ENCODE measurements around the gene PTRH1. TPM values are rescaled to one million over a fixed set of nuclear protein-coding genes. Genes with fewer than 3 reads are reported as not detected.

PTRH1 gene
- total RNA-seq, 1 experiment from 2014 or later: 21.8 TPM

DNA sequence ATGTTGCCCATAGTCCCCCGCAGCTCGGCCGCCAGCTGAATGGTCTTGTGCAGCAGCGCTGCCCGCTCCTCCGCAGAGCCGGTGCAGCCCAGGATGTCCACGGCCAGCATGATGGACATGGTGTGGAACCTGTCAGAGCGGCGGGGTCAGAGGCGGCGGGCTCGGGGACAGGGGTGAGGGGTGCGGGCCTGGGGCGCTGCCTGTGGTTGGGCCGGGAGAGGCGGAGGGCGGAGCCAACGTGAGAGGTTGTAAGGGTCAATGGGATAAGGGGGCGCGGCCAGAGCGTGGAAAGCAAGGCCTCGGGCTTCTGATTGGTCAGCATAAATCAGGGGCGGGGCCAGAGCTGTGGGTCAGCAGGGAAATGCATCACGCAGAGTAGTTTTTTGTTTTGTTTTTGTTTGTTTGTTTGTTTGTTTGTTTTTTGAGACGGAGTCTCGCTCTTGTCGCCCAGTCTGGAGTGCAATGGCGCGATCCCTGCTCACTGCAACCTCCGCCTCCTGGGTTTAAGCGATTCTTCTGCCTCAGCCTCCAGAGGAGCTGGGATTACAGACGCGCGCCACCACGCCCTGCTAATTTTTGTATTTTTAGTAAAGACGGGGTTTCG, 26.5 kb upstream of the PTRH1 start:
- Histone ChIP-seq H3K36me3 (ENCODE audit: control insufficient read depth in 1 of 2, insufficient read depth in 2 of 2, low read length in 2 of 2) (no peaks in the 10 kb centered on the region), H3K9ac (ENCODE audit: low read length) (no peak overlapping the region), H3K27ac (ENCODE audit: low read depth, low read length) (no peak overlapping the region), H3K4me2 (ENCODE audit: low read length) (0 out of 2 replicates have a peak overlapping the region, but pooled peaks have one; percentile 73), H3K9me2 (ENCODE audit: insufficient read depth) (no peaks in the 10 kb centered on the region), H3K4me3 (replicated peaks in 1 of 2; ENCODE audit: low read depth in 1 of 2, low read length in 2 of 2) (no peak overlapping the region), H3K79me2 (ENCODE audit: insufficient read depth, low read length) (no peaks in the 10 kb centered on the region), H2AFZ (ENCODE audit: low read depth, low read length, poor library complexity, severe bottlenecking) (no peak overlapping the region), H3K27me3 (ENCODE audit: insufficient read depth, low read length) (no peaks in the 10 kb centered on the region), H4K20me1 (ENCODE audit: insufficient read depth) (no peaks in the 10 kb centered on the region), H3K9me3 (ENCODE audit: control insufficient read depth in 1 of 2, insufficient read depth in 1 of 2, low read depth in 1 of 2, low read length in 2 of 2) (no peaks in the 10 kb centered on the region), H3K4me1 (ENCODE audit: control insufficient read depth in 1 of 2, insufficient read depth in 2 of 2, low read length in 2 of 2) (peaks cover 14 to 28% of the 10 kb centered on the region in 2 experiments)
- DNase-seq (ENCODE audit: low read depth, low spot score) (peak; percentile 18), ATAC-seq (peak; percentile 57)
- no TSS peak for BruUV-seq (replicated peaks)
- intact Hi-C loops (cut with micrococcal nuclease): no loop called here
- TF ChIP-seq EZH2phosphoT487 (IDR thresholded peaks at IDR 0.05; ENCODE audit: borderline replicate concordance): no peak
- TF ChIP-seq ELF1 (IDR thresholded peaks at IDR 0.05; ENCODE audit: borderline replicate concordance, low read depth): no peak
- ChIA-PET POLR2A (no interaction called here), CTCF (no interaction called here), RAD21 (ENCODE audit: low non-redundant PET in 1 of 2, low total read pairs in 2 of 2, uncharacterized antibody in 2 of 2, unreplicated experiment in 2 of 2) (no interaction called here)

DNA sequence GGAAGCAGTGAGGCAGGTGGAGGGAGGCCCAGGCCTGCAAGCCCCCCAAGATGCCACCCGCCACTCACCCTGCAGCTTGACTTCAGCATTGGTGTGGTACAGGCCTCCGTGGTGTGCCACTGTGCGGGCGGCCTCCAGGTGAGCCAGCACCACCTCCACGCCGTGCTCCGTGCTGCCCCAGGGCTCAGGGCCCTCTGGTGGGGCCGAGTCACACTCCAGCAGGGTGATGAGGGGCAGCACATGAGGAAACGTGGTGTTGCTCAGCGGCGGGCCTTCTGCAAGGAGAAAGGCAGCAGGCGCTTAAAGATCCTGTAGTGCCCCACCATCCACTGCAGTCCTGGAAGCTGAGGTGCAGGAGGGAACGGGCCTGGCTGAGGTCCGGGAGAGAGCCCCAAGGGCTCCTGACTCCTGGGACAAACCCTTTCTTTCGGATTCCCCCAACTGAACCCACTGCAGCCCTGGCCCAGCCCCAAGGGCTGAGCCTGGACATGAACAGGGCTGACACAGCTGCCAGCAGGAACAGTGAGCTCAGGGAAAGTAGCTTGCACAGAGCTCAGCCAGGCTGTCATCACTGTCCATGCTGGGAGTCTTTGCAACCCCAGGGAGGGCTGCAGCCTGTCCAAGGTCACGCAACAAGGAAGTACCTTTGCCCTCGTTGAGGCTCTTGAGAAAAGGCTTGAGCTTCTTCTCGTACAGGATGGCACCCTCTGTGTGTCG, 24.3 kb upstream of the PTRH1 start:
- Histone ChIP-seq H3K9ac (ENCODE audit: low read length) (0 out of 2 replicates have a peak overlapping the region, but pooled peaks have one; percentile 46), H3K4me2 (ENCODE audit: low read length) (peak overlapping the region; percentile 73; the same call in 1 of the 2 replicates), H3K9me2 (ENCODE audit: insufficient read depth) (no peaks in the 10 kb centered on the region), H3K27ac (ENCODE audit: low read depth, low read length) (peak overlapping the region; percentile 39), H2AFZ (ENCODE audit: low read depth, low read length, poor library complexity, severe bottlenecking) (no peak overlapping the region), H3K36me3 (ENCODE audit: control insufficient read depth in 1 of 2, insufficient read depth in 2 of 2, low read length in 2 of 2) (no peaks in the 10 kb centered on the region), H3K4me3 (replicated peaks in 1 of 2; ENCODE audit: low read depth in 1 of 2, low read length in 2 of 2) (no peak overlapping the region), H4K20me1 (ENCODE audit: insufficient read depth) (no peaks in the 10 kb centered on the region), H3K4me1 (ENCODE audit: control insufficient read depth in 1 of 2, insufficient read depth in 2 of 2, low read length in 2 of 2) (peaks cover 18 to 37% of the 10 kb centered on the region in 2 experiments), H3K79me2 (ENCODE audit: insufficient read depth, low read length) (no peaks in the 10 kb centered on the region), H3K9me3 (ENCODE audit: control insufficient read depth in 1 of 2, insufficient read depth in 1 of 2, low read depth in 1 of 2, low read length in 2 of 2) (no peaks in the 10 kb centered on the region), H3K27me3 (ENCODE audit: insufficient read depth, low read length) (no peaks in the 10 kb centered on the region)
- BruUV-seq (replicated peaks): no TSS peak
- intact Hi-C loops (cut with micrococcal nuclease): no loop called here
- ChIA-PET CTCF (interaction anchor here (1.2 to 1.7 kb wide), 3 partner anchors 31 to 182 kb away, joined by 3 to 8 read pairs (median 7); no protein-coding TSS in a partner anchor), RAD21 (ENCODE audit: low non-redundant PET in 1 of 2, low total read pairs in 2 of 2, uncharacterized antibody in 2 of 2, unreplicated experiment in 2 of 2) (no interaction called here), POLR2A (interaction anchor here (1.0 kb wide), 1 partner anchor 41 kb away, joined by 4 read pairs; no protein-coding TSS in a partner anchor)
- DNase-seq (ENCODE audit: low read depth, low spot score) (no peak), ATAC-seq (no peak)
- TF ChIP-seq ZNF274 (IDR thresholded peaks at IDR 0.05; ENCODE audit: low read depth, low read length) (no peak), FOSL1 (IDR thresholded peaks at IDR 0.05; ENCODE audit: low read depth) (no peak), EGR1 (IDR thresholded peaks at IDR 0.05; ENCODE audit: low read depth) (no peak), CEBPB (IDR thresholded peaks at IDR 0.05; ENCODE audit: low read depth) (no peak), RAD21 (IDR thresholded peaks at IDR 0.05; ENCODE audit: low read depth) (no peak), ELF1 (IDR thresholded peaks at IDR 0.05; ENCODE audit: borderline replicate concordance, low read depth) (no peak), POLR2AphosphoS5 (IDR thresholded peaks at IDR 0.05; ENCODE audit: low read depth, low read length) (no peak)
- TF ChIP-seq, protein P1, sequence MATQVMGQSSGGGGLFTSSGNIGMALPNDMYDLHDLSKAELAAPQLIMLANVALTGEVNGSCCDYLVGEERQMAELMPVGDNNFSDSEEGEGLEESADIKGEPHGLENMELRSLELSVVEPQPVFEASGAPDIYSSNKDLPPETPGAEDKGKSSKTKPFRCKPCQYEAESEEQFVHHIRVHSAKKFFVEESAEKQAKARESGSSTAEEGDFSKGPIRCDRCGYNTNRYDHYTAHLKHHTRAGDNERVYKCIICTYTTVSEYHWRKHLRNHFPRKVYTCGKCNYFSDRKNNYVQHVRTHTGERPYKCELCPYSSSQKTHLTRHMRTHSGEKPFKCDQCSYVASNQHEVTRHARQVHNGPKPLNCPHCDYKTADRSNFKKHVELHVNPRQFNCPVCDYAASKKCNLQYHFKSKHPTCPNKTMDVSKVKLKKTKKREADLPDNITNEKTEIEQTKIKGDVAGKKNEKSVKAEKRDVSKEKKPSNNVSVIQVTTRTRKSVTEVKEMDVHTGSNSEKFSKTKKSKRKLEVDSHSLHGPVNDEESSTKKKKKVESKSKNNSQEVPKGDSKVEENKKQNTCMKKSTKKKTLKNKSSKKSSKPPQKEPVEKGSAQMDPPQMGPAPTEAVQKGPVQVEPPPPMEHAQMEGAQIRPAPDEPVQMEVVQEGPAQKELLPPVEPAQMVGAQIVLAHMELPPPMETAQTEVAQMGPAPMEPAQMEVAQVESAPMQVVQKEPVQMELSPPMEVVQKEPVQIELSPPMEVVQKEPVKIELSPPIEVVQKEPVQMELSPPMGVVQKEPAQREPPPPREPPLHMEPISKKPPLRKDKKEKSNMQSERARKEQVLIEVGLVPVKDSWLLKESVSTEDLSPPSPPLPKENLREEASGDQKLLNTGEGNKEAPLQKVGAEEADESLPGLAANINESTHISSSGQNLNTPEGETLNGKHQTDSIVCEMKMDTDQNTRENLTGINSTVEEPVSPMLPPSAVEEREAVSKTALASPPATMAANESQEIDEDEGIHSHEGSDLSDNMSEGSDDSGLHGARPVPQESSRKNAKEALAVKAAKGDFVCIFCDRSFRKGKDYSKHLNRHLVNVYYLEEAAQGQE (IDR thresholded peaks at IDR 0.05; ENCODE audit: low read depth): no peak
